ENCODE results near the gene ZNF738. TPM values are rescaled to one million over a fixed set of nuclear protein-coding genes. Genes with fewer than 3 reads are reported as not detected.
A peak's percentile ranks its signal among the peaks of the same experiment; 100 is the strongest.
"Not testable (repeated sequence)": the region's sequence is repeated elsewhere in the genome, so short reads cannot be mapped to it uniquely, and the experiment has no call there.

Gene ZNF738
- 1 to 10 TPM; 6.9 to 9.2 (median 7.1) TPM for total RNA-seq

DNA sequence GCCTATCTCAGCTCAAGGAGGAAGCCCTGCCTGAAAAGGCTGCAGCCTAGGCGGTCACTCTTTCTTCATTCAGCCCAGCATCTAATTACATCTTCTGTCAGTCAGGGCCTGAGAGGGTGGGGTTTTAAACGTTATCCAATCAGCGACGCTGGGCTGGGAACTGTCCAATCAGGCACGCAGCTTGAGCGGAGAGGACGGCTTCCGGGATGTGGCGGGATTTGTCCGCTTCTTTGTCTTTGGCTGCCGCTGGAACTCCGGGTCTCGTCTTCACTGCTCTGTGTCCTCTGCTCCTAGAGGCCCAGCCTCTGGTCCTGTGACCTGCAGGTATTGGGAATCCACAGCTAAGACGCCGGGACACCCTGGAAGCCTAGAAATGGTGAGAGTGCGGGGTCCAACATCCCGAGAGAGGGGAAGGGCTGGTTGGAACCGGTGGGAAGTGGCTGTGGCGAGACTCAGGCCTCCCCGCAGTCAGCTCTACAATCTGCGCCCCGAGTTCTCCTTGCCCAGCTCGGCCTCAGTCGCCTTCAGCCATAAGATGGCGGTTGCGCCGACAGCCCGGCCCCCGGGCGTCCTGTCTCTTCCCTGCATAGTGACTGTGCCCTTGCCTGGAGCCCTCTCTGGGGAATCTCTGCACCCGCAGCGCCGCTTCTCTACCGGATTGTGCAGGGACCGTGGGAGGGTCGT lies at the start of gene ZNF738:
ZNF738 (plus strand) TSS at position 233 of the 684 bp plus-strand sequence; CDS start at position 374, 141 bp downstream.
- Mint-ChIP-seq H3K9me3 (no peaks in the 10 kb centered on the region), H3K27me3 (ENCODE audit: low read depth) (no peaks in the 10 kb centered on the region), H3K36me3 (ENCODE audit: insufficient read depth) (peaks cover 14% of the 10 kb centered on the region), H3K4me1 (ENCODE audit: low read depth) (peaks cover 7% of the 10 kb centered on the region), H3K4me3 (peak within 1 kb of the TSS; percentile 100)
- ATAC-seq, result peak; percentile 99 to 100
- peak; percentile 72 for DNase-seq

DNA sequence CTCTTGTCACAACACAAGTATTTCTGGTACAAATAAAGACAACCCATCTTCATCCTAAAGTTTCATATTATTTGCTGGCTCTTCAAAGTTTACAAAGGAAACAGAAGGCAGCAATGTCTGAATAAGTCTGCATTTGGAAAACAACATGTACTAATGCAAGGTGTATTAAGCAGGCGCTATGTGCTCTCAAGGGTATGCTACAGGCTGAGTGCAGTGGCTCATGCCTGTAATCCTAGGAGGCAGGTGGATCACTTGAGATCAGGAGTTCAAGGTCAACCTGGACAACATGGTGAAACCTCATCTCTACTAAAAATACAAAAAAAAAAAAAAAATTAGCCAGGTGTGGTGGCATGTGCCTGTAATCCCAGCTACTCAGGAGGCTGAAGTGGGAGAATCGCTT lies 46.0 kb upstream of the ZNF738 start:
- H3K4me1 Mint-ChIP-seq (ENCODE audit: low read depth), result peaks cover 36% of the 10 kb centered on the region
- not testable (repeated sequence) for DNase-seq; H3K9me3 Mint-ChIP-seq; H3K4me3 Mint-ChIP-seq; ATAC-seq; H3K27me3 Mint-ChIP-seq (ENCODE audit: low read depth)
- peaks cover 43% of the 10 kb centered on the region for H3K36me3 Mint-ChIP-seq (ENCODE audit: insufficient read depth)

- no peaks in the 10 kb centered on the region for H3K9me3 Mint-ChIP-seq
- H3K27me3 Mint-ChIP-seq (ENCODE audit: low read depth), result no peaks in the 10 kb centered on the region
Observed at GRCh38 chr19:21314676-21315075, 44.1 kb upstream of the ZNF738 start.

DNA sequence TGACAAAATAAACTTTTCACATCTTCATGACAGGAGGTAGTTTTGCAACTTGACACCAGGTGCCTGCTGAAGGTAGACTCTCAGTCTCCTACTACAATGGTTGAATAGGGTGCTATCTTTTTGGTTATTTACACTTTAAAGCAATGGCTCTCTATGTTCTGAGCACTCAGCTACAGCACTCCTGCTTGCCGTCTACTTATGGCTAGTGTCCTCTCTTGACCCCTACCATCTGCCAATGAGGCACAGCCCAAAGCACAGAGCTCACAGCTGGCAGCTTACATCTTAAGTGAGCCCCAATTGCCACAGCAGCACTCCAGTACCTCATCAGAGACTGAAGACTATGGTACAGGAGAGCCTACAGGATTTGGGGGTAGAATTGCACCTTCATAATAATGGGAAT lies 41.0 kb upstream of the ZNF738 start:
- ATAC-seq (no peak), DNase-seq (no peak)
- no peaks in the 10 kb centered on the region for H3K9me3 Mint-ChIP-seq
- peaks cover 43% of the 10 kb centered on the region for H3K36me3 Mint-ChIP-seq (ENCODE audit: insufficient read depth)
- H3K4me3 Mint-ChIP-seq, result no peak overlapping the region
- no peaks in the 10 kb centered on the region for H3K27me3 Mint-ChIP-seq (ENCODE audit: low read depth)
- H3K4me1 Mint-ChIP-seq (ENCODE audit: low read depth), result peaks cover 46% of the 10 kb centered on the region

More at GRCh38 chr19:21314676-21315075, 44.1 kb upstream of the ZNF738 start:
- ATAC-seq (no peak), DNase-seq (no peak)
- Mint-ChIP-seq H3K36me3 (ENCODE audit: insufficient read depth) (peaks cover 39% of the 10 kb centered on the region), H3K4me3 (no peak overlapping the region), H3K4me1 (ENCODE audit: low read depth) (peaks cover 38% of the 10 kb centered on the region)

- H3K4me1 Mint-ChIP-seq (ENCODE audit: low read depth), result peaks cover 53% of the 10 kb centered on the region
- peaks cover 44% of the 10 kb centered on the region for H3K36me3 Mint-ChIP-seq (ENCODE audit: insufficient read depth)
- peak in 1 of 2 donors; percentile 48 for ATAC-seq
- H3K4me3 Mint-ChIP-seq, result no peak overlapping the region
- DNase-seq, result no peak
- H3K9me3 Mint-ChIP-seq, result peaks cover under 1% of the 10 kb centered on the region
- H3K27me3 Mint-ChIP-seq (ENCODE audit: low read depth), result no peaks in the 10 kb centered on the region
Observed at GRCh38 chr19:21321134-21321533, 37.7 kb upstream of the ZNF738 start.

DNA sequence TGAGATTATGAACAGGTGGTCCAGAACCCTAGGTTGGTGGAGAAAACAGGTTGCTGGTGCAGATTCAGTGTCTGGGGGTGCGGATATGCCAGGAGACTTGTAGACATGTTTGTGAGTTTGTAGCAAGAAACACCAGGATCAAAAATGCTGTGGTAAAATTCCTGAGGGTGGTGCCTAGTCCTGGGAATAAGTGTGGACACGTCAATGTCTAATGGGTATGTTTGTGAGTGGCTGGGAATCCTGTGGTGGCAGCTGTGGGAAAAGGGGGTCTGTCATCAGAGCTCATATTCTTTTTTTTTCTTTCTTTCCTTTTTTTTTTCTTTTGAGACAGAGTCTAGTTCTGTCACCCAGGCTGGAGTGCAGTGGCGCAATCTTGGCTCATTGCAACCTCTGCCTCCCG lies 36.8 kb upstream of the ZNF738 start:
- ATAC-seq, result no peak
- Mint-ChIP-seq H3K27me3 (ENCODE audit: low read depth) (no peaks in the 10 kb centered on the region), H3K36me3 (ENCODE audit: insufficient read depth) (peaks cover 50% of the 10 kb centered on the region), H3K4me1 (ENCODE audit: low read depth) (peaks cover 58% of the 10 kb centered on the region), H3K9me3 (peaks cover 5% of the 10 kb centered on the region), H3K4me3 (no peak overlapping the region)
- no peak for DNase-seq

DNA sequence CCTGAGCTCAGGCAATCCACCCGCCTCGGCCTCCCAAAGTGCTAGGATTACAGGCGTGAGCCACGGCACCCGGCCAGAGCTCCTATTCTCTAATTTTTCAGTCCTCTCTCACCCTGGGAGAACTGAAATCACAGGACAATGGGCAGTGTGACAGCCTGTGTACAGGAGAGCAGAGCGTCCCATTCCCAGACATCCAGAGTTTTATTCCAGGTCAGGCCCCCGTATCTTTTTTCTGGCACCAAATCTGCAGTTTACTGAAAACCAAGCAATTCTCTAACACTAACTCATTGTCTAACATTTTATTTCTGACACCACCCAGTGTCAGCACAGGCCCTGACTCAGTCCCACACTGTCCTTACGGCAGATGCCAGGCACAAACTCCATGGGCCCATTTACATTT lies 36.3 kb upstream of the ZNF738 start:
- no peak for ATAC-seq
- Mint-ChIP-seq H3K4me3 (no peak overlapping the region), H3K27me3 (ENCODE audit: low read depth) (no peaks in the 10 kb centered on the region), H3K36me3 (ENCODE audit: insufficient read depth) (peaks cover 48% of the 10 kb centered on the region), H3K4me1 (ENCODE audit: low read depth) (peaks cover 60% of the 10 kb centered on the region), H3K9me3 (peaks cover 5% of the 10 kb centered on the region)
- no peak for DNase-seq

- Mint-ChIP-seq H3K27me3 (ENCODE audit: low read depth) (no peaks in the 10 kb centered on the region), H3K4me1 (ENCODE audit: low read depth) (peaks cover 63% of the 10 kb centered on the region), H3K9me3 (peaks cover 5% of the 10 kb centered on the region), H3K36me3 (ENCODE audit: insufficient read depth) (peaks cover 49% of the 10 kb centered on the region), H3K4me3 (no peak overlapping the region)
- DNase-seq, result no peak
- no peak for ATAC-seq
Observed at GRCh38 chr19:21323000-21323399, 35.8 kb upstream of the ZNF738 start.

DNA sequence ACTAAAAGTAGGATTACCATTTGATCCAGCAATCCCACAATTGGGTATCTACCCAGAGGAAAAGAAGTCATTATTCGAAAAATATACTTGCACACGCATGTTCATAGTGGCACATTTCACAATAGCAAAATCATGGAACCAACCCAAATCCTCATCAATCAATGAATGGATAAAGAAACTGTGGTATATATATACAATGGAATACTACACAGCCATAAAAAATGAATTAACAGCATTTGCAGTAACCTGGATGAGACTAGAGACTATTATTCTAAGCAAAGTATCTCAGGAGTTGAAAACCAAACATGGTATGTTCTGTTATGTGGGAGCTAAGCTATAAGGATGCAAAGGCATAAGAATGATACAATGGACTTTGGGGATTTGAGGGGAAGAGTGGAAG lies 32.6 kb upstream of the ZNF738 start:
- DNase-seq (no peak), ATAC-seq (no peak)
- H3K36me3 Mint-ChIP-seq (ENCODE audit: insufficient read depth), result peaks cover 38% of the 10 kb centered on the region
- no peaks in the 10 kb centered on the region for H3K27me3 Mint-ChIP-seq (ENCODE audit: low read depth)
- peak overlapping the region; percentile 40 for H3K4me3 Mint-ChIP-seq
- H3K4me1 Mint-ChIP-seq (ENCODE audit: low read depth), result peaks cover 59% of the 10 kb centered on the region
- H3K9me3 Mint-ChIP-seq, result peaks cover 5% of the 10 kb centered on the region

GRCh38 chr19:21328406-21328805 lies 30.4 kb upstream of the ZNF738 start:
- ATAC-seq (no peak), DNase-seq (no peak)
- Mint-ChIP-seq H3K36me3 (ENCODE audit: insufficient read depth) (peaks cover 28% of the 10 kb centered on the region), H3K4me3 (peak overlapping the region; percentile 98), H3K27me3 (ENCODE audit: low read depth) (no peaks in the 10 kb centered on the region), H3K9me3 (peaks cover 5% of the 10 kb centered on the region), H3K4me1 (ENCODE audit: low read depth) (peaks cover 40% of the 10 kb centered on the region)

GRCh38 chr19:21328885-21329605 lies 29.8 kb upstream of the ZNF738 start, which contains the start of gene ZNF708:
TSS of gene ZNF708 (minus strand) at chr19:21329410. CDS start at chr19:21329212, 198 bp downstream.
- Mint-ChIP-seq H3K4me1 (ENCODE audit: low read depth) (peaks cover 36% of the 10 kb centered on the region), H3K36me3 (ENCODE audit: insufficient read depth) (peaks cover 26% of the 10 kb centered on the region), H3K27me3 (ENCODE audit: low read depth) (no peaks in the 10 kb centered on the region), H3K9me3 (peaks cover 5% of the 10 kb centered on the region), H3K4me3 (peak within 1 kb of the TSS; percentile 98)
- peak; percentile 58 for DNase-seq
- ATAC-seq, result peak; percentile 100

- H3K27me3 Mint-ChIP-seq (ENCODE audit: low read depth), result peaks cover 1% of the 10 kb centered on the region
- H3K4me1 Mint-ChIP-seq (ENCODE audit: low read depth), result no peaks in the 10 kb centered on the region
- H3K4me3 Mint-ChIP-seq, result no peak overlapping the region
- DNase-seq (no peak), ATAC-seq (no peak)
- peaks cover 32% of the 10 kb centered on the region for H3K9me3 Mint-ChIP-seq
- peaks cover 2% of the 10 kb centered on the region for H3K36me3 Mint-ChIP-seq (ENCODE audit: insufficient read depth)
Observed at GRCh38 chr19:21335721-21336120, 23.1 kb upstream of the ZNF738 start.

GRCh38 chr19:21344841-21345240 lies 14.0 kb upstream of the ZNF738 start:
- H3K36me3 Mint-ChIP-seq (ENCODE audit: insufficient read depth); H3K4me1 Mint-ChIP-seq (ENCODE audit: low read depth); H3K27me3 Mint-ChIP-seq (ENCODE audit: low read depth); H3K4me3 Mint-ChIP-seq; ATAC-seq; DNase-seq: not testable (repeated sequence)
- H3K9me3 Mint-ChIP-seq, result peaks cover 22% of the 10 kb centered on the region

GRCh38 chr19:21352830-21353229 lies 6.0 kb upstream of the ZNF738 start:
- Mint-ChIP-seq H3K27me3 (ENCODE audit: low read depth) (no peaks in the 10 kb centered on the region), H3K4me1 (ENCODE audit: low read depth) (peaks cover 7% of the 10 kb centered on the region), H3K36me3 (ENCODE audit: insufficient read depth) (no peaks in the 10 kb centered on the region), H3K9me3 (peaks cover 14% of the 10 kb centered on the region), H3K4me3 (no peak overlapping the region)
- DNase-seq (no peak), ATAC-seq (no peak)

DNA sequence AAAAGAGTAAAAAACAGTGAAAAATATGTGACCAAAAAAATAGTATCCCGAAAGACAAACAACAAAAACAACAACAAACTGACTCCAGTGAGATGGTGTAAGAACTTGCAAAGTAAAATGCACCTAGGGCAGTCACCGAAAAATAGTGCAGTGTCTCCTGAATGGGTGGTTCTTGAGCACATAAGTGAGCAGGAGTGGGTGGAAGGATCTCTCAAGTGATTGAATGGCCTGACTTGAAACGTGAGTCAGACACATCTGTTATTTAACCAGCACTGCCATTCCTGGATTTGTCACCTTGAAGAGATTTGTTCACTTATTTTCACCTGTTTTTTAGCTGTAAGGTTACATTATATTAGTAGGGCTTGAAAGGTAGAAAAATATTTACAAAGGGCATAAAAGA lies 3.5 kb downstream of the ZNF738 start:
- no peak overlapping the region for H3K4me3 Mint-ChIP-seq
- peaks cover 38% of the 10 kb centered on the region for H3K36me3 Mint-ChIP-seq (ENCODE audit: insufficient read depth)
- ATAC-seq (no peak), DNase-seq (no peak)
- peaks cover 7% of the 10 kb centered on the region for H3K4me1 Mint-ChIP-seq (ENCODE audit: low read depth)
- peaks cover 5% of the 10 kb centered on the region for H3K9me3 Mint-ChIP-seq
- H3K27me3 Mint-ChIP-seq (ENCODE audit: low read depth), result no peaks in the 10 kb centered on the region
